Measurements from ENCODE around the gene DHRS12. TPM values are rescaled to one million over a fixed set of nuclear protein-coding genes. Genes with fewer than 3 reads are reported as not detected.

DHRS12 gene
- total and polyA plus RNA-seq, 4 donors, result 11.8 to 23.5 (median 14.5) TPM

GRCh38 chr13:51783428-51784094 lies 20.4 kb downstream of the DHRS12 start:
- no peaks in the 10 kb centered on the region for H3K9me3 ChIP-seq (ENCODE audit: control insufficient read depth, low read length)
- no peak overlapping the region for H3K27ac ChIP-seq (ENCODE audit: low read depth in 1 of 2, low read length in 2 of 2)
- no peak for DNase-seq
- intact Hi-C loops (cut with DNase I), result no loop called here
- ATAC-seq (ENCODE audit: low FRiP score), result no peak
- H3K36me3 ChIP-seq (ENCODE audit: control insufficient read depth in 1 of 2, insufficient read depth in 2 of 2, low read length in 1 of 2), result no peaks in the 10 kb centered on the region
- no peaks in the 10 kb centered on the region for H3K4me1 ChIP-seq (ENCODE audit: control insufficient read depth in 1 of 2, insufficient read depth in 2 of 2, low read length in 2 of 2)
- 93 to 94% methylated on average over 9 of the region's 9 CpGs for WGBS, 2 donors
- H3K27me3 ChIP-seq (ENCODE audit: control insufficient read depth in 1 of 2, insufficient read depth in 2 of 2, low read length in 1 of 2), result no peaks in the 10 kb centered on the region
- H3K4me3 ChIP-seq (ENCODE audit: low read length in 2 of 2), result no peak overlapping the region

- H3K4me3 ChIP-seq (ENCODE audit: low read length in 2 of 2), result no peak overlapping the region
- 78% methylated on average over 15 of the region's 15 CpGs for WGBS, 2 donors
- DNase-seq (no peak), ATAC-seq (ENCODE audit: low FRiP score) (no peak)
- intact Hi-C loops (cut with DNase I), result no loop called here
- H3K9me3 ChIP-seq (ENCODE audit: control insufficient read depth, low read length), result no peaks in the 10 kb centered on the region
- no peak overlapping the region for H3K27ac ChIP-seq (ENCODE audit: low read depth in 1 of 2, low read length in 2 of 2)
- no peaks in the 10 kb centered on the region for H3K4me1 ChIP-seq (ENCODE audit: control insufficient read depth in 1 of 2, insufficient read depth in 2 of 2, low read length in 2 of 2)
- H3K27me3 ChIP-seq (ENCODE audit: control insufficient read depth in 1 of 2, insufficient read depth in 2 of 2, low read length in 1 of 2), result no peaks in the 10 kb centered on the region
- no peaks in the 10 kb centered on the region for H3K36me3 ChIP-seq (ENCODE audit: control insufficient read depth in 1 of 2, insufficient read depth in 2 of 2, low read length in 1 of 2)
These were observed 21.8 kb downstream of the DHRS12 start for GRCh38 chr13:51782026-51782710.

GRCh38 chr13:51781246-51782022 lies 22.5 kb downstream of the DHRS12 start:
- ATAC-seq (ENCODE audit: low FRiP score), result no peak
- Histone ChIP-seq H3K4me3 (ENCODE audit: low read length in 2 of 2) (no peak overlapping the region), H3K27ac (ENCODE audit: low read depth in 1 of 2, low read length in 2 of 2) (no peak overlapping the region), H3K4me1 (ENCODE audit: control insufficient read depth in 1 of 2, insufficient read depth in 2 of 2, low read length in 2 of 2) (no peaks in the 10 kb centered on the region), H3K9me3 (ENCODE audit: control insufficient read depth, low read length) (no peaks in the 10 kb centered on the region), H3K27me3 (ENCODE audit: control insufficient read depth in 1 of 2, insufficient read depth in 2 of 2, low read length in 1 of 2) (no peaks in the 10 kb centered on the region), H3K36me3 (ENCODE audit: control insufficient read depth in 1 of 2, insufficient read depth in 2 of 2, low read length in 1 of 2) (no peaks in the 10 kb centered on the region)
- no peak for DNase-seq
- intact Hi-C loops (cut with DNase I), result no loop called here
- WGBS, 2 donors, result 71 to 74% methylated on average over 15 of the region's 15 CpGs

GRCh38 chr13:51780099-51780498 lies 23.9 kb downstream of the DHRS12 start:
- no peaks in the 10 kb centered on the region for H3K27me3 ChIP-seq (ENCODE audit: control insufficient read depth in 1 of 2, insufficient read depth in 2 of 2, low read length in 1 of 2)
- no peak overlapping the region for H3K27ac ChIP-seq (ENCODE audit: low read depth in 1 of 2, low read length in 2 of 2)
- no peaks in the 10 kb centered on the region for H3K4me1 ChIP-seq (ENCODE audit: control insufficient read depth in 1 of 2, insufficient read depth in 2 of 2, low read length in 2 of 2)
- WGBS, 2 donors, result 83 to 92% methylated on average over 3 of the region's 3 CpGs
- no peak overlapping the region for H3K4me3 ChIP-seq (ENCODE audit: low read length in 2 of 2)
- no peaks in the 10 kb centered on the region for H3K9me3 ChIP-seq (ENCODE audit: control insufficient read depth, low read length)
- DNase-seq (no peak), ATAC-seq (ENCODE audit: low FRiP score) (no peak)
- intact Hi-C loops (cut with DNase I), result no loop called here
- H3K36me3 ChIP-seq (ENCODE audit: control insufficient read depth in 1 of 2, insufficient read depth in 2 of 2, low read length in 1 of 2), result no peaks in the 10 kb centered on the region

- WGBS, 2 donors, result 41 to 57% methylated on average over 11 of the region's 11 CpGs
These were observed 25.6 kb downstream of the DHRS12 start for GRCh38 chr13:51778392-51778791.

GRCh38 chr13:51777921-51778320 lies 26.0 kb downstream of the DHRS12 start:
- intact Hi-C loops (cut with DNase I), result no loop called here
- no peaks in the 10 kb centered on the region for H3K9me3 ChIP-seq (ENCODE audit: control insufficient read depth, low read length)
- no peaks in the 10 kb centered on the region for H3K27me3 ChIP-seq (ENCODE audit: control insufficient read depth in 1 of 2, insufficient read depth in 2 of 2, low read length in 1 of 2)
- no peaks in the 10 kb centered on the region for H3K36me3 ChIP-seq (ENCODE audit: control insufficient read depth in 1 of 2, insufficient read depth in 2 of 2, low read length in 1 of 2)
- no peaks in the 10 kb centered on the region for H3K4me1 ChIP-seq (ENCODE audit: control insufficient read depth in 1 of 2, insufficient read depth in 2 of 2, low read length in 2 of 2)
- ATAC-seq (ENCODE audit: low FRiP score) (no peak), DNase-seq (no peak)
- H3K27ac ChIP-seq (ENCODE audit: low read depth in 1 of 2, low read length in 2 of 2), result no peak overlapping the region
- no peak overlapping the region for H3K4me3 ChIP-seq (ENCODE audit: low read length in 2 of 2)
- WGBS, 2 donors, result 81 to 82% methylated on average over 9 of the region's 9 CpGs

More at GRCh38 chr13:51778392-51778791, 25.6 kb downstream of the DHRS12 start:
- H3K36me3 ChIP-seq (ENCODE audit: control insufficient read depth in 1 of 2, insufficient read depth in 2 of 2, low read length in 1 of 2), result no peaks in the 10 kb centered on the region
- H3K4me1 ChIP-seq (ENCODE audit: control insufficient read depth in 1 of 2, insufficient read depth in 2 of 2, low read length in 2 of 2), result no peaks in the 10 kb centered on the region
- no peaks in the 10 kb centered on the region for H3K9me3 ChIP-seq (ENCODE audit: control insufficient read depth, low read length)
- no peak overlapping the region for H3K27ac ChIP-seq (ENCODE audit: low read depth in 1 of 2, low read length in 2 of 2)
- intact Hi-C loops (cut with DNase I), result no loop called here
- H3K27me3 ChIP-seq (ENCODE audit: control insufficient read depth in 1 of 2, insufficient read depth in 2 of 2, low read length in 1 of 2), result no peaks in the 10 kb centered on the region
- no peak overlapping the region for H3K4me3 ChIP-seq (ENCODE audit: low read length in 2 of 2)
- no peak for DNase-seq
- peak; percentile 33 for ATAC-seq (ENCODE audit: low FRiP score)

- no peak for ATAC-seq (ENCODE audit: low FRiP score)
- DNase-seq, result no peak
- WGBS, 2 donors, result 54 to 55% methylated on average over 7 of the region's 7 CpGs
- intact Hi-C loops (cut with DNase I), result no loop called here
- H3K4me1 ChIP-seq (ENCODE audit: control insufficient read depth in 1 of 2, insufficient read depth in 2 of 2, low read length in 2 of 2), result no peaks in the 10 kb centered on the region
- H3K9me3 ChIP-seq (ENCODE audit: control insufficient read depth, low read length), result no peaks in the 10 kb centered on the region
- H3K4me3 ChIP-seq (ENCODE audit: low read length in 2 of 2), result no peak overlapping the region
- no peaks in the 10 kb centered on the region for H3K27me3 ChIP-seq (ENCODE audit: control insufficient read depth in 1 of 2, insufficient read depth in 2 of 2, low read length in 1 of 2)
- H3K27ac ChIP-seq (ENCODE audit: low read depth in 1 of 2, low read length in 2 of 2), result no peak overlapping the region
- no peaks in the 10 kb centered on the region for H3K36me3 ChIP-seq (ENCODE audit: control insufficient read depth in 1 of 2, insufficient read depth in 2 of 2, low read length in 1 of 2)
These were observed 27.8 kb downstream of the DHRS12 start for GRCh38 chr13:51776179-51776578.

- ATAC-seq (ENCODE audit: low FRiP score) (no peak), DNase-seq (no peak)
- no peaks in the 10 kb centered on the region for H3K9me3 ChIP-seq (ENCODE audit: control insufficient read depth, low read length)
- 76 to 80% methylated on average over 11 of the region's 11 CpGs for WGBS, 2 donors
- intact Hi-C loops (cut with DNase I), result no loop called here
- no peak overlapping the region for H3K27ac ChIP-seq (ENCODE audit: low read depth in 1 of 2, low read length in 2 of 2)
- H3K36me3 ChIP-seq (ENCODE audit: control insufficient read depth in 1 of 2, insufficient read depth in 2 of 2, low read length in 1 of 2), result no peaks in the 10 kb centered on the region
- no peak overlapping the region for H3K4me3 ChIP-seq (ENCODE audit: low read length in 2 of 2)
- no peaks in the 10 kb centered on the region for H3K27me3 ChIP-seq (ENCODE audit: control insufficient read depth in 1 of 2, insufficient read depth in 2 of 2, low read length in 1 of 2)
- no peaks in the 10 kb centered on the region for H3K4me1 ChIP-seq (ENCODE audit: control insufficient read depth in 1 of 2, insufficient read depth in 2 of 2, low read length in 2 of 2)
These were observed 30.4 kb downstream of the DHRS12 start for GRCh38 chr13:51773515-51773914.

Data from aorta (tissue), 5 donors.